ENCODE data around the gene PHF12. TPM values are rescaled to one million over a fixed set of nuclear protein-coding genes. Genes with fewer than 3 reads are reported as not detected.

The PHF12 gene
- polyA plus RNA-seq, 1 experiment, result 16.5 TPM

GRCh38 chr17:28899212-28899815 is 52.0 kb downstream of the PHF12 start:
- no peak for TF ChIP-seq CTCF (IDR thresholded peaks at IDR 0.05; ENCODE audit: insufficient read depth, low read depth, low read length)
- Histone ChIP-seq H3K4me3 (ENCODE audit: low read depth, low read length) (no peak overlapping the region), H3K36me3 (ENCODE audit: control insufficient read depth, insufficient read depth, low read length) (no peaks in the 10 kb centered on the region), H3K27me3 (ENCODE audit: control insufficient read depth, insufficient read depth, low read length) (no peaks in the 10 kb centered on the region)
- DNase-seq (ENCODE audit: low read depth), result no peak
- ChIA-PET POLR2A (interaction anchor here (0.6 kb wide), 1 partner anchor 174 kb away, joined by 3 read pairs; no protein-coding TSS in a partner anchor), CTCF (interaction anchor here (0.7 to 1.8 kb wide), 7 partner anchors 9 to 172 kb away, joined by 3 to 9 read pairs (median 3); partner anchors contain the start of gene TLCD1)

DNA sequence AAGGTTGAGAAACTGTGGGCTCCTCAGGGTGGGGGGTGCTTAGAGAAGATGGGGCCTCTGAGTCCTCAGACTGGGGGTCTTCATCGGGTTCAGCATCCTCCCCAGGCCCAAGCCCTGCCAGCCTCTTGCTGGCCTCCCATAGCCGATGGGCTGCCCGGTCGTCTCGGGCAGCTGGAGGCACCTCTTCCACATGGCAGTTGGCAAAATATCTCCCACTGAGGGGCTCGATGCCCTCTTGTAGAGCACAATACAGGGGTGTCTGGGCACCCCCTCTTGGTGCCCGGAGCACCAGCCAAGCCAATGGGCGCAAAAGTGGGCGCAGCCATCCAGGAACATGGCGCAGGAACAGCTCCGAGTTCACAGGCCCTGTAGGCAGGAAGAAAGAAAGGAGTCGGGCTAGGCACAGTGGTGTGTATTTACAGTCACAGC is 52.8 kb downstream of the PHF12 start:
- no peak for DNase-seq (ENCODE audit: low read depth)
- Histone ChIP-seq H3K36me3 (ENCODE audit: control insufficient read depth, insufficient read depth, low read length) (no peaks in the 10 kb centered on the region), H3K27me3 (ENCODE audit: control insufficient read depth, insufficient read depth, low read length) (no peaks in the 10 kb centered on the region), H3K4me3 (ENCODE audit: low read depth, low read length) (no peak overlapping the region)
- ChIA-PET CTCF (interaction anchor here (0.7 to 2.2 kb wide), 12 partner anchors 10 to 218 kb away, joined by 3 to 9 read pairs (median 5); partner anchors contain the start of gene TLCD1), POLR2A (interaction anchor here (0.6 to 0.7 kb wide), 2 partner anchors 71 to 170 kb away, joined by 3 to 5 read pairs; no protein-coding TSS in a partner anchor)
- no peak for TF ChIP-seq CTCF (IDR thresholded peaks at IDR 0.05; ENCODE audit: insufficient read depth, low read depth, low read length)

GRCh38 chr17:28897769-28898526 is 53.4 kb downstream of the PHF12 start:
- TF ChIP-seq CTCF (IDR thresholded peaks at IDR 0.05; ENCODE audit: insufficient read depth, low read depth, low read length), result no peak
- POLR2A ChIA-PET, result interaction anchor here (0.6 to 0.7 kb wide), 2 partner anchors 70 to 169 kb away, joined by 3 to 5 read pairs; no protein-coding TSS in a partner anchor
- no peaks in the 10 kb centered on the region for H3K36me3 ChIP-seq (ENCODE audit: control insufficient read depth, insufficient read depth, low read length)
- peak overlapping the region; percentile 85 for H3K4me3 ChIP-seq (ENCODE audit: low read depth, low read length)
- CTCF ChIA-PET, result interaction anchor here (0.8 to 2.2 kb wide), 12 partner anchors 10 to 219 kb away, joined by 3 to 9 read pairs (median 5); partner anchors contain the start of gene TLCD1
- DNase-seq (ENCODE audit: low read depth), result no peak
- no peaks in the 10 kb centered on the region for H3K27me3 ChIP-seq (ENCODE audit: control insufficient read depth, insufficient read depth, low read length)

DNA sequence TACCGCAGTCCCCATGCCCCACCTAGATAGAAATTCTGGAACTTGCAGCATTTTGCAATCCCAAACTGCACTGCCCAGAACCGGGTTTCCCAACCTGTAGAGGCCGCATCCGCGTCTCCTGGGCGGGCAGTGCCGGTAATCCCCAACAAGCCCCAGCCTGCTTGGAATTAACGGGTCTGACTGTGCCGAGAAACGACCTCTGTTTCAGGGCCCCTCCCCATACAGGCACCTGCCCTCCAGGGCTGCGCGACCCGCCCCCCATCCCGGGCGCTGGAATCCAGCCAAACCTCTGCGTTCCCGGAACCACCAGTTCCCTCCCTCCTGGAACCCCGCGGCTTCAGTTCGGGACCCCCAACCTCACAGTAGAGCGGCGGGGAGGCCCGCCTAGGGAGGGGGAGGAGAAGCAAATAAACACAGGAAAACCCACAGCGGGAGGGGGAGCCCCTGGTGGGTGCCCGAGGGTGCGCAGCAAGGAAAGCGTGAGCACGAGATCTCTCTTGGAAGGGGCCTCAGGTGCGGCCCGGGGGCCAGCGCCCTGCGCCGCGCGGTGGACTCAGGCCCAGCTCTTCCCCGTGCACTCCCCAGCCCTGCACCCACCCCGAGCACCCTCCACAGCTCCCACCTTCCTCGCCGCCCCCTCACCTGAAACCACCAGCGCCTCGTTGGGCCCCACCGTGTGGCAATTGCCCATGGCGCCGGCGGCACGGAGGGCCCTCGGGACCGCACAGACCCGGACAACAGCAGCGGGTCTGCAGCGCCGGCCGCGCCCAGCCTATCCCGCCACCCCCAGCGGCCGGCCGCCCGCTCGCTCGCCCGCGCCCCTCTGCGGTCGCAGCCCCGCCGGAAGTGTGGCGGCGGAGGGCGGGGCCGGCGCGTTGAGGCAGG is 54.2 kb downstream of the PHF12 start, which contains the start of gene FLOT2:
Gene FLOT2 (minus strand): TSS at position 850 of the 885 bp plus-strand sequence. CDS start 159 bp downstream, at position 691.
- CTCF ChIA-PET, result interaction anchor here (0.8 to 2.2 kb wide), 14 partner anchors 11 to 220 kb away, joined by 3 to 6 read pairs (median 4); no protein-coding TSS in a partner anchor
- no peak for DNase-seq (ENCODE audit: low read depth)

More for the DNA sequence above, 54.2 kb downstream of the PHF12 start, which contains the start of gene FLOT2:
- TF ChIP-seq CTCF (IDR thresholded peaks at IDR 0.05; ENCODE audit: insufficient read depth, low read depth, low read length), result peak; percentile 42
- Histone ChIP-seq H3K27me3 (ENCODE audit: control insufficient read depth, insufficient read depth, low read length) (no peaks in the 10 kb centered on the region), H3K4me3 (ENCODE audit: low read depth, low read length) (peak within 1 kb of the TSS; percentile 85), H3K36me3 (ENCODE audit: control insufficient read depth, insufficient read depth, low read length) (peaks cover 2% of the 10 kb centered on the region; the same call in 1 of the 2 replicates)
- POLR2A ChIA-PET, result interaction anchor here (0.7 kb wide), 1 partner anchor 870 kb away, joined by 3 read pairs; no protein-coding TSS in a partner anchor

Data from BJ (cell line).